H7 (cell line): ENCODE results near the gene TEX52. TPM values are rescaled to one million over a fixed set of nuclear protein-coding genes. Genes with fewer than 3 reads are reported as not detected.
"Not testable (repeated sequence)": the region's sequence is repeated elsewhere in the genome, so short reads cannot be mapped to it uniquely, and the experiment has no call there.

Experiments
- DNase-seq: peaks from one replicate; pipeline ENCODE4 v3.0.0; 2012
- H3K27me3 ChIP-seq: 2 replicates; pipeline ENCODE4 v1.6.0; 2011; ENCODE audit warnings: mild to moderate bottlenecking, low read length; ENCODE audit not compliant: control insufficient read depth, insufficient read depth
- H3K36me3 ChIP-seq: replicated peaks from 2 replicates; pipeline ENCODE4 v1.5.1; 2011; ENCODE audit warnings: low read length; ENCODE audit not compliant: control insufficient read depth, insufficient read depth
- H3K4me3 ChIP-seq: 2 replicates; pipeline ENCODE4 v1.5.1; 2011; ENCODE audit warnings: low read depth, mild to moderate bottlenecking, control low read depth, low read length, moderate library complexity; ENCODE audit not compliant: insufficient read depth
- total RNA-seq: library from RNA; depleted of rRNA; stranded (reverse); fragments of >200 nt; shearing (Covaris generic); gene quantifications from 2 replicates; pipeline ENCODE4 v1.2.3, GENCODE V29; 2014

The TEX52 gene
- total RNA-seq, 1 experiment from 2014 or later: not detected

GRCh38 chr12:2879853-2880252, 23.0 kb upstream of the TEX52 start:
- Histone ChIP-seq H3K36me3 (no peaks in the 10 kb centered on the region; the same call in 1 of the 2 replicates), H3K27me3 (no peaks in the 10 kb centered on the region), H3K4me3 (no peak overlapping the region)
- no peak for DNase-seq

- Histone ChIP-seq H3K4me3 (peak overlapping the region; percentile 92), H3K27me3 (no peaks in the 10 kb centered on the region), H3K36me3 (peaks cover 9% of the 10 kb centered on the region)
- peak; percentile 49 for DNase-seq
Measured at GRCh38 chr12:2877953-2878732, 21.3 kb upstream of the TEX52 start.

GRCh38 chr12:2877047-2877952, 20.5 kb upstream of the TEX52 start, which contains the start of the genes FOXM1 and RHNO1:
TSS of gene FOXM1 (minus strand) at chr12:2877174. CDS start at chr12:2874478, 2,696 bp downstream.
TSS of gene RHNO1 (plus strand) at chr12:2877223. CDS start at chr12:2885367, 8,144 bp downstream.
- Histone ChIP-seq H3K4me3 (peak within 1 kb of the TSS; percentile 92), H3K27me3 (no peaks in the 10 kb centered on the region), H3K36me3 (peaks cover 9% of the 10 kb centered on the region)
- DNase-seq: peak; percentile 98

GRCh38 chr12:2876431-2877046, 19.7 kb upstream of the TEX52 start:
- Histone ChIP-seq H3K27me3 (no peaks in the 10 kb centered on the region), H3K36me3 (peaks cover 14% of the 10 kb centered on the region), H3K4me3 (peak overlapping the region; percentile 92)
- DNase-seq: no peak

- not testable (repeated sequence) for H3K4me3 ChIP-seq, DNase-seq, H3K27me3 ChIP-seq
- H3K36me3 ChIP-seq: peaks cover 49% of the 10 kb centered on the region
Measured at GRCh38 chr12:2868986-2869632, 12.3 kb upstream of the TEX52 start.

DNA sequence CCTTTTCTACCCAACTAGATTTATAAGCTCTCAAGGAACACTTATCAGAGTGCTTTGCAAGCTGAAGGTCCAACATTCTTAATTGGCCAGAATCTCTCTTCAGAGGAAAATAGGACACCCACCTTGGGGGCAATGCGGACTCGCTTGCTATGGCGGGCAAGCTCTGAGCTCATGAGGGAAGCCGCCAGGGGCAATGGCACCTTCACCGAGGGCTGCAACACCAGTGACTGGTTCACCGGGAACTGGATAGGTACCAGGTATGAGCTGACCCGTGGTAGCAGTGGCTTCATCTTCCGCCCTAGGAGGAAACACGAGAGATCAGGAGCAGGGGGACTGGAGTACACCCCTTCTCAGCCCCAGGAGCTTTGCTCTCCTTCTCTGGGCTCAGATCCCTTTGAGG, 7.4 kb upstream of the TEX52 start:
- Histone ChIP-seq H3K27me3 (no peaks in the 10 kb centered on the region), H3K4me3 (no peak overlapping the region), H3K36me3 (peaks cover 52% of the 10 kb centered on the region)
- no peak for DNase-seq

DNA sequence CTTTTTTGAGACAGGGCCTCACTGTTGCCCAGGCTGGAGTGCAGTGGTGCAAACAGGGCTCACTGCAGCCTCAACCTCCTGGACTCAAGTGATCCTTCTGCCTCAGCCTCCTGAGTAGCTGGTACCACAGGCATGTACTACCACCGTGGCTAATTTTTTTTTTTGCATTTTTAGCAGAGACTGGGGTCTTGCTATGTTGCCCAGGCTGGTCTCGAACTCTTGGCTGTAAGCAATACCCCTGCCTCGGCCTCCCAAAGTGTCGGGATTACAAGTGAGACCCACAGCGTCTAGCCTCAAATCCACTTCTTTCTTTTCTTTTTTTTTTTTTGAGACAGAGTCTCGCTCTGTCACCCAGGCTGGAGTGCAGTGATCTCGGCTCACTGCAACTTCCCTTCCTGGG, 6.6 kb upstream of the TEX52 start:
- H3K27me3 ChIP-seq, DNase-seq, H3K4me3 ChIP-seq: not testable (repeated sequence)
- peaks cover 53% of the 10 kb centered on the region for H3K36me3 ChIP-seq

DNA sequence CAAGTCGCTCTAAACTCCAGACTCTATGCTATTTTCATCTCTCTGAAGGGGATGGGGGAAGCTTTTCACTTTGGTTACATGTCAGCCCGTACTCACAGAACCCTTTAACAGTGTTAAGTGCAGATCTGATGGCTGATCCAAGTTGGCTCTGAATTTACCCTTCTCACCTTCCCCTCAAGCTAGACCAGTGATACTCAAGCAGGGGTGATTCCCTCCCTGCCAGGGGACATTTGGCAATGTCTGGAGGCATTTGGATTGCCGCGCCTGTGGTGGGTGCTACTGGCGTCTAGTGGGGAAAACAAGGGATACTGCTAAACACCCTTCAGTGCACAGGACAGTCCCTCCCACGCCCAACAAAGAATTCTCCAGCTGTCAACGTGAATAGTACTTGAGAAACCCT, 6.0 kb upstream of the TEX52 start:
- H3K36me3 ChIP-seq: peaks cover 48% of the 10 kb centered on the region
- H3K27me3 ChIP-seq: no peaks in the 10 kb centered on the region
- no peak overlapping the region for H3K4me3 ChIP-seq
- no peak for DNase-seq

GRCh38 chr12:2860170-2860569, 3.3 kb upstream of the TEX52 start:
- DNase-seq: no peak
- peaks cover 32% of the 10 kb centered on the region for H3K36me3 ChIP-seq

GRCh38 chr12:2858944-2859421, 2.1 kb upstream of the TEX52 start:
- H3K4me3 ChIP-seq: no peak overlapping the region
- peaks cover 21% of the 10 kb centered on the region for H3K36me3 ChIP-seq
- H3K27me3 ChIP-seq: no peaks in the 10 kb centered on the region
- no peak for DNase-seq

More at GRCh38 chr12:2860170-2860569, 3.3 kb upstream of the TEX52 start:
- no peaks in the 10 kb centered on the region for H3K27me3 ChIP-seq
- no peak overlapping the region for H3K4me3 ChIP-seq

- no peak for DNase-seq
- no peak overlapping the region for H3K4me3 ChIP-seq
- H3K36me3 ChIP-seq: peaks cover 17% of the 10 kb centered on the region
- H3K27me3 ChIP-seq: no peaks in the 10 kb centered on the region
Measured at GRCh38 chr12:2858334-2858733, 1.5 kb upstream of the TEX52 start.

GRCh38 chr12:2857576-2857975, 737 bp upstream of the TEX52 start:
- Histone ChIP-seq H3K27me3 (no peaks in the 10 kb centered on the region), H3K4me3 (no peak overlapping the region), H3K36me3 (peaks cover 12% of the 10 kb centered on the region)
- no peak for DNase-seq

DNA sequence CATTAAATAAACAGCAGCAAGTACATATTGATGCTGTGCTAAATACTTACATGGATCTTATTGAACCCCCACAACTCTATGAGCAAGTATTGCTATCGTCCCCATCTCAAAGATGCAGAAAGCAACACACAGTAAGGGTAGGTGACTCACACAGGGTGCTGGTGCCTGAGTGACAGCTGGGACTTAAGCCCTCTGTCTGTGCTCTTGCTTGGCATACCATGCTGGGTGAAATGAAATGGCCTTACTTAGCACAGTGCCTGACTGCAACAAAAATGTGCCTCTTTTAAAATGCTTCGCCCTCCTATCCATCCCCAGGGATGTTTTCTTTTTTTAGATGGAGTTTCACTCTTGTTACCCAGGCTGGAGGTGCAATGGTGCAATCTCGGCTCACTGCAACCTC, 788 bp downstream of the TEX52 start:
- Histone ChIP-seq H3K36me3 (peaks cover 12% of the 10 kb centered on the region), H3K4me3 (no peak overlapping the region), H3K27me3 (no peaks in the 10 kb centered on the region)
- no peak for DNase-seq

- H3K27me3 ChIP-seq: no peaks in the 10 kb centered on the region
- no peak overlapping the region for H3K4me3 ChIP-seq
- no peak for DNase-seq
- peaks cover 12% of the 10 kb centered on the region for H3K36me3 ChIP-seq
Measured at GRCh38 chr12:2855546-2855945, 1.3 kb downstream of the TEX52 start.
